Vagina (tissue), 2 donors: ENCODE results near the gene C6orf52.

Source experiments
- POLR2A ChIP-seq, 2 donors: fragments of 450-650 bp; IDR thresholded peaks; one replicate each; pipeline ENCODE4 v1.6.1; 2017; ENCODE audit warnings: antibody characterized with exemption in 2 of 2, mild to moderate bottlenecking in 2 of 2, moderate library complexity in 2 of 2
- POLR2AphosphoS5 ChIP-seq, 2 donors: sonication (generic); formaldehyde crosslinking; IDR thresholded peaks; one replicate each; pipeline ENCODE4 v1.9.0; 2017; ENCODE audit warnings: antibody characterized with exemption in 2 of 2, mild to moderate bottlenecking in 2 of 2, low read depth in 1 of 2; ENCODE audit not compliant: insufficient read depth in 1 of 2
- TF ChIP-seq, protein P1 (sequence below), 3 experiments: fragments of 450-650 bp in 2 of 3; fragments of 200-600 bp in 1 of 3; sonication (generic) in 1 of 3; IDR thresholded peaks; one replicate each; pipeline ENCODE4 v1.5.1; 2017 to 2019; ENCODE audit warnings: antibody characterized with exemption in 3 of 3, mild to moderate bottlenecking in 2 of 3, moderate library complexity in 2 of 3

DNA sequence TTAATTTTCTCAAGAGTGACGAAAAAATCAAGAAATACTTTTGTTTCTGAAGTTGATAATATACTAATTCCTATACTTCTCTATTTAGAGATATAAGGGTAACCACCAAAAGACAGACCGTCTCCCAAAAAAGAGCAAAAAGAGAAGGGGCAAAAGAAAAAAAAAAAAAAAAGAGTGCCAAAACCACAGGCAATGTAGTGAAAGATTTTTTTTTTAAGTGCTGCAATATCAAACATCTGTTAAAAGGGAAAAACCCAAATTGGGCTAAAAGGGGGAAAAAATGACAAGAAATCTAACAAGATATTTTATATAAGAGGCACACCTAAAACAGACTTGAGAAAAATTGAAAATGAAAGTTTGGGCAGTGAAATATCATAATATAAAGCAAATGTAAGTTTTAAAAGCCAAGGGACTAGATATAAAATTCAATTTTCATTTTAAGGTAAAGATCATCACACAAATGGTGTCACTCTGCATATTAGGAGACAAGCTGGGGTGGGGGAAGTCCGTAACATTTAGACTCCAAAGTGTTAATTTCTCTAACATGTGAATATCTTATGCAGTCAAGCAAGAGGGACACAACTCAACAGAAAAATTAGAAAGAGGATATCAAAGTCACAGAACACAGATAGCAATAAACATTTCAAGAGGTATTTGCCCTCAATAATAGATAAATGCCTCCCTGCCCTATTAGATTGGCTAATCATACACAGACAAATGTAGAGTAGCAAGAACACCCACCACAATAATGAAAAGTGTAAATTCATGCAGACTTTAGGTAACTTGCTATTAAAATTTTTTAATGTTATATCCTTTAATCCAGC, 9.1 kb downstream of the C6orf52 start:
- TF ChIP-seq, protein P1, sequence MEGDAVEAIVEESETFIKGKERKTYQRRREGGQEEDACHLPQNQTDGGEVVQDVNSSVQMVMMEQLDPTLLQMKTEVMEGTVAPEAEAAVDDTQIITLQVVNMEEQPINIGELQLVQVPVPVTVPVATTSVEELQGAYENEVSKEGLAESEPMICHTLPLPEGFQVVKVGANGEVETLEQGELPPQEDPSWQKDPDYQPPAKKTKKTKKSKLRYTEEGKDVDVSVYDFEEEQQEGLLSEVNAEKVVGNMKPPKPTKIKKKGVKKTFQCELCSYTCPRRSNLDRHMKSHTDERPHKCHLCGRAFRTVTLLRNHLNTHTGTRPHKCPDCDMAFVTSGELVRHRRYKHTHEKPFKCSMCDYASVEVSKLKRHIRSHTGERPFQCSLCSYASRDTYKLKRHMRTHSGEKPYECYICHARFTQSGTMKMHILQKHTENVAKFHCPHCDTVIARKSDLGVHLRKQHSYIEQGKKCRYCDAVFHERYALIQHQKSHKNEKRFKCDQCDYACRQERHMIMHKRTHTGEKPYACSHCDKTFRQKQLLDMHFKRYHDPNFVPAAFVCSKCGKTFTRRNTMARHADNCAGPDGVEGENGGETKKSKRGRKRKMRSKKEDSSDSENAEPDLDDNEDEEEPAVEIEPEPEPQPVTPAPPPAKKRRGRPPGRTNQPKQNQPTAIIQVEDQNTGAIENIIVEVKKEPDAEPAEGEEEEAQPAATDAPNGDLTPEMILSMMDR (IDR thresholded peaks at IDR 0.05) = no peak
- TF ChIP-seq POLR2A (IDR thresholded peaks at IDR 0.05) = no peak
- no peak for TF ChIP-seq POLR2AphosphoS5 (IDR thresholded peaks at IDR 0.05; ENCODE audit: insufficient read depth in 1 of 2, low read depth in 1 of 2)
